ENCODE data around the gene WWC2.

Gene WWC2

DNA sequence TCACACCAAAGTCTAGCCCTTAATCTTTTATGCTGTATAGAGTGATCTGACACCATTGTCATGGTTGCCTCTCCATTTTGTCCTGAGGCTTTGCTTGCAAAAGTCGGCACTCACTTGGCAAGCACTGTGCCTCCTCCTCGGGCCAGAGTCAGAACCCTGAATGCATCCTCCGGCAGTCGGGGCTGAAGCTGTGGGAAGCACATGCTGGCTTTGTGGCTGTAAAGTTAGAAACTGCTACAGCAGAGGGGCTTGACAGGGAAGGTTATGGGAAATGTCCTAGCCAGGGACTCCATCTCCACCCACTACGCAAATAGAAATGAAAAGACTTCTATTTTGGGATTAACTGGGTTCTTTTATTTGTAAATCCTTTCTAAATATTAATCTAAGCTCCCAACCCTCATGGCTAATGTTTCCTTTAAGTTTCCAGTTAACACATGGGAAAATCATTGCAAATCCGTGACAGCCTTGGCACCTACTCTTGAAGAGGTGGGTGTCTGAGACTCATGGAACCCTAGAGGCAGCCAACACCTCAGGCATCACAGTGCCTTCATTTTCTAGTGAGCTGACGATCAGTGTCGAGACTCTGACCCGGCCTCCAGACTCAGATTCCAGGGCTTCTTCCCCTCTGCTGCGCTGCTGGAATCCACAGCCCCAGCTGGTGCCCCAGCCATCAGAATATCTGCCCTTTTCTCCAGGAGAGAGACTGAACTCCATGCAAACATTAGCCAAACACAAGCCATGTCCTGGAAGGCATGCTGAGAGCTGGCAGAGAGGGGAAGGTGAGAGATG is 231.1 kb downstream of the WWC2 start:
- no peak for DNase-seq (ENCODE audit: low spot score)

- no peak for DNase-seq (ENCODE audit: low spot score)
These were observed 231.8 kb downstream of the WWC2 start for GRCh38 chr4:183330841-183331240.

- DNase-seq (ENCODE audit: low spot score), result no peak
These were observed 233.4 kb downstream of the WWC2 start for GRCh38 chr4:183332447-183332846.

- no peak for DNase-seq (ENCODE audit: low spot score)
These were observed 234.1 kb downstream of the WWC2 start for GRCh38 chr4:183333202-183333601.

DNA sequence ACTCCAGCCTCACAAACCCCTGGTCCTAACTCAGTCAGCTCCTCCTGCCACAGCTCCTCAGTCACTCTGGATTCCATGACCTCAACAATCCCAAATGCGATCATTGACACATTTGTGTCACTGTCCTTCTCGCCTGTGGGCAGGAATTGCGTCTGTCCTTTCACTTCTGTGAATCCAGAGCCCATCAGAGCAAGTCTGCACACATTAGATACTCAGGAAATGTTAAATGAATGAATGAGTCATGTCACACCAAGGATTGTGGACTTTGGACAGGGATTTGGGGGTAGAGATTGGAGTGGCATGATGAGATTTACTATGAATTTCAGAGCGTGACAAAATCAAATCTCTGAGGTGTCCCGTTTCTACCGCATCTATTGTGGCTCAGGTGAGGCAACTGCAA is 234.9 kb downstream of the WWC2 start:
- peak; percentile 29 for DNase-seq (ENCODE audit: low spot score)

DNA sequence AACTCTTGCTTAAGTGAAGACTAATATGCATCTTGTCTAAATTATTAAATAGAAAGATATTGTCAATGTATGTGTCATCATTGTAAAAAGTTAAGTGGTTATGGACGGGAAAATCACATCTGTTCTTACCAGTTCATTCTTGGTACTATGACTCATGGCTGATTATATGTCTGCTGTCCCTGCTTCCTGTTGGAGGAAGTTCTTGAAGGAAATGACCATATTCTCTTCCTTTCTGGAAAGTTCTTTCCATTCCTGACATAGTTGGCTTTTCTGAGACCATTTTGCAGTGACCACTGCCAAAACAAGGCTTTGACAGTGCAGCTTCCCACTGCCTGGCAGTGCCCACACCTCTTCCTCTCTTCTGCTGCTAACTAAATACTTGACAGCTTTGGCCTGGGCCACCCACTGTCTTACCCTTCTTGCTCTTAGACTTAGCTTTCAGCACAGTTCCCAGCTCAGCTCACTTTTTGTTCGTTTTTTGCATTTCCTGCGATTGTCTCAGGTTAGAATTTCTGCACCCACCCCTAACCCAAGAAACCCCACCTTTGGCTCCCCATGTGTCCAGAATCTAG is 236.4 kb downstream of the WWC2 start:
- DNase-seq (ENCODE audit: low spot score), result peak; percentile 95

- no peak for DNase-seq (ENCODE audit: low spot score)
These were observed 238.3 kb downstream of the WWC2 start for GRCh38 chr4:183337349-183337748.

GRCh38 chr4:183337833-183338232 is 238.8 kb downstream of the WWC2 start:
- DNase-seq (ENCODE audit: low spot score), result no peak

- no peak for DNase-seq (ENCODE audit: low spot score)
These were observed 243.8 kb downstream of the WWC2 start for GRCh38 chr4:183342541-183343533.

- DNase-seq (ENCODE audit: low spot score), result no peak
These were observed 244.7 kb downstream of the WWC2 start for GRCh38 chr4:183343730-183344129.

DNA sequence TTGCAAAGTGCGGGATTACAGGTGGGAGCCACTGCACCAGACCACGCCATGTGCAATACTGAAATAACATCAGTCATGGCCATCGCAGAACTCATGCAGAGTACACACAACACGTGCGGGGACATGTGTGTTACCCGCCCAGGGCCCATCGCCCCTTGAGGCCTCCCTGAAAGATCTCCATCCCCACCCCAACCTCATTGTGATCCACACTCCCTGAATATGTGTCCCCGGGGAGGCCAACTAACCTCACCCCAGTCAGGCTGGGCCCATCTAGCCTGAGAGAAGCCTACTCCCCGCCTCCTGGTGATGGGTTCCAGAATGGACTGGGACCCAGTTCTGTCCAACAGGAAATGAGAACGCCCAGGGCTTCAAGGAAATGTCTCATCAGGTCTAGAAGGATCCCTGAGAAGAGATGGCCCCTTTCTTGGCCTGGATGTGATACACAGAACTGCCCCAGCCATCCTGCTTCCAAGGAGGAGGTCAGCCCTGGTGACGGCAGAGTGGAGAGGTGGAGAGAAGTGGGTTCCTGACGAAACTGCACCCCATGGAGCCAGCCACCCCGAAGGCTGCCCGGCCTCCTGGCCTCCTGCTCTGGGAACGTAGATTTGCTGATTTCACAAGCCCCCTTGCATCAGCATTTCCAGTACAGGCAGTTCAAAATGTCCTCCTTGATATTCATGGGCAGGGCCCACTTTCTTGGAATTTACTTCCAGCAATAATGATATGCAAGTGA is 245.6 kb downstream of the WWC2 start:
- no peak for DNase-seq (ENCODE audit: low spot score)

DNA sequence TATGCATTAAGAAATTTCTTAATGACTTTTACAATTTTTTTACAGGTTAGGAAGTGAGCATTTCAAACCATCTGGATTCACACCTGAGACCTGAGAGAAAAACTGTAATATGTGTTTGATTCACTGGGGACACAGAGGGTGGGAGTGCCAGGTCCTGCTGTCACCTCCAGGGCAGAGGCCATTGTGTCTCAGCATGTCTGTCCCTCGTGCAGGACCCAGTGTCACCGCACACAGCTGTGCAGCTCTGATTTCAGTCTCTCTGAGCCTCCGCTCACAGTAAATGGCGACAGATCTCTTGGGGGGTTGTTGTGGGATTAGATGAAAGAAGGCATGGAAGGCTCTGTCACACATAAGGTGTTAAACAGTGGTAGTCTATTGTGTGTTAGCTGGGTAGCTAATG is 246.2 kb downstream of the WWC2 start:
- DNase-seq (ENCODE audit: low spot score), result no peak

GRCh38 chr4:183347146-183347545 is 248.1 kb downstream of the WWC2 start:
- DNase-seq (ENCODE audit: low spot score), result no peak

- no peak for DNase-seq (ENCODE audit: low spot score)
These were observed 248.5 kb downstream of the WWC2 start for GRCh38 chr4:183347566-183347965.

GRCh38 chr4:183348136-183348535 is 249.1 kb downstream of the WWC2 start:
- no peak for DNase-seq (ENCODE audit: low spot score)

DNA sequence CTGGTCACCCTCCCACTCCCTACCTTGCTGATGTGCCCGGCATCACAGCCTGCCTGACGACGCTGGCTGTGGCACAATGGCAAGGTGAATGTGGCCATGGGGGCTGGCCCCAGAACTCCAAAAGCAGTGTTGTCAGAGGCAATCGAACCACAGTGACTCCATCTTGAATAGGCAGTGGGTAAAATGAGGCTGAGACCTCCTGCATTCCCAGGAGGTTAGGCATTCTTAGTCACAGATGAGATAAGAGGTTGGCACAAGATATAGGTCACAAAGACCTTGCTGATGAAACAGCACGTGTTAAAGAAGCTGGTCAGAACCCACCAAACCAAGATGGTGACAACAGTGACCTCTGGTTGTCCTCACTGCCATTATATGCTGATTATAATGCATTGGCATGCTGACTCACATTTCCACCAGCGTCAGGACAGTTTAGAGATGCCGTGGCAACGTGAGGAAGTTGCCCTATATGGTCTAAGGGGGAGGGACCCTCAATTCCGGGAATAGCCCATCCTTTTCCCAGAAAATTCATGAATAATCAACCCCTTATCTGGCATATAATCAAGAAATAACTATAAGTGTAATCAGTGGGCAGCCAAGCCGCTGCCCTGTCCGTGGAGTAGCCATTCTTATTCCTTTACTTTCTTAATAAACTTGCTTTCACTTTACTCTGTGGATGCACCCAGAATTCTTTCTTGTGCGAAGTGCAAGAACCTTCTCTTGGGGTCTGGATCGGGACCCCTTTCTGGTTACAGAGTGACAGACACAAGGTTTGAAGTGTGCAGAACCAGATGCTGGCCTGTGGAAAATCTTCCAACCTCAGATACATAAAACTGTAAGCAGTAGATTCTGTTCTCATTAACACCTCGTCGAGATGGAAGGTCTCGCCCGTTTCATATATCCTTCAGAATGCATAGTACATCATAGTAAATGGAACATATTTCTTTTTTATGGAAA is 249.9 kb downstream of the WWC2 start:
- DNase-seq (ENCODE audit: low spot score), result peak; percentile 80

- no peak for DNase-seq (ENCODE audit: low spot score)
These were observed 250.6 kb downstream of the WWC2 start for GRCh38 chr4:183349673-183350072.

GRCh38 chr4:183350317-183351071 is 251.4 kb downstream of the WWC2 start:
- no peak for DNase-seq (ENCODE audit: low spot score)

DNA sequence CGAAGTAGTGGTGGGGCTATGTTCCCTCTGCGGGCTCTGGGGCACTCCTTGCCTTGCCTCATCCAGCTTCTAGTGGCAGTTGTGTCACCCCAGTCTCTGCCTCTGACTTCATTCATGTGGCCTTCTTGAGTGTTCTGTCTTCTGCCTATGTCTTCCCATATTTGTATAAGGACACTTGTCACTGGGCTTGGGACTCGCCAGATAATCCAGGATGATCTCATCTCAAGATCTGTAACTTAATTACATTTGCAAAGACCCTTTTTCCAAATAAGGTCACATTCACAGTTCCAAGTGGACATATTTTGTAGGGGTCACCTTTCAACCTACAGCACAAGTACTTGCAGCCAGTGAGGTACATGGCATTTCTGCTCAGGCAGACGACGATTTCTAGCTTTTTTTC is 253.5 kb downstream of the WWC2 start:
- DNase-seq (ENCODE audit: low spot score), result no peak

- DNase-seq (ENCODE audit: low spot score), result no peak
These were observed 254.5 kb downstream of the WWC2 start for GRCh38 chr4:183353557-183353956.
